Endometrium (tissue), 2 donors: Measurements from ENCODE around the gene C20orf202.

Experiments used
- FAIRE-seq: peaks from 2 replicates; lab custom pipeline; 2012; peaks lifted over from hg19 to GRCh38; lab: Jason Lieb, UNC
- donor health status: control.
- donor health status: control.

C20orf202 gene

DNA sequence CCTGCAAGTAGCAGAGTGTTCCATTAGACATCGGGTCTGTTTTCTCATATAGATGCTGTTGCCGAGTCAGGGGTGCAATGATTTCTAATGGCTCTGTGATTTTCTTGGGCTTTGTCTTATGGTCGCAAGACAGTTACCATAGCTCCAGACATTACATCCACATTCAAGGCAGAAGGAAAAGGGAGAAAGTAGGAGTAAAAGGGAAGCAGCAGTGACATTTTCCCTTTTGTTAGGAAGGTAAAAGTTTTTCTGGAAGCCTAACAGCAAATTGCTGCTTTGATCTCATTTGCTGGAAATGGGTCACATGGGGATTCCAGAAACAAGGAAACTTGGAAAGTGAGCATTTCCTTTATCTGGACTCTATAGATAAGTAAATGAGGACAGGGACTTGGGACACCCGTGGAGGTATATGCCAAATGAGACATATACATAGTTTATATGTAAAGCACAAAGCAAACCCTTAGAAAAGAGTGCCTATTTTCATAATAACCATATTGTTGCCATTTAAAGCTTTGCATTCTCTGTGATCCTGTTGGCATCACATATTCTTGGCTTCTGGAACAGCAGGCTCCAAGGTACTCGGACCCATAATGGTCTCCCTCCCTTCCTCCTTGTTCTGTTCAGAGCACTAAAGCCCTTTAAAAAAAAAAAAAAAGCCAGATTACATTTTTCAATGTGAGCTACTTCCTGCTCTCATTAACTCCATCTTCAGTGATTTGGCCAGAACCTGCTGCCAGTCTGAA lies at the start of gene C20orf202:
Gene C20orf202 (plus strand): TSS at position 693 of the 743 bp plus-strand sequence. CDS start 132 bp downstream, outside the sequence.
- no peak for FAIRE-seq

DNA sequence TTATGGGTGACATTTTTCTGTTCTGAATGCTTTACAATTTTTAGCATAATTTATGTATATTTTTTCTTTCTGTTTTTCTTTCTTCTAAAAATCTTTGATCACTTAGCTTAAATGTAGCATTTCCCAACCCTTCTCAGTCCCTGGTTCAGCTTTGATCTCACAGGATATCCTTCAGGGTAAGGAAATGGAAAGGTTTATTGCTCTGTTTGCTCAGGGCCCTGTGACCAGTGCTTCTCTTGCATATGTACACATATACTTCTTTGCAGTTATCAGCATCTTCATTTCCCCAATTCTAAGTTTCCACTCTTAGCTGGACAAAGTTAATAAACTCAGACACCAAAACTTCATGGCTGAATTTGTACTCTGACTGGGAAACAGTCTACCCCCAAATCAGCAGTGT lies 49.0 kb upstream of the C20orf202 start:
- FAIRE-seq, result no peak

DNA sequence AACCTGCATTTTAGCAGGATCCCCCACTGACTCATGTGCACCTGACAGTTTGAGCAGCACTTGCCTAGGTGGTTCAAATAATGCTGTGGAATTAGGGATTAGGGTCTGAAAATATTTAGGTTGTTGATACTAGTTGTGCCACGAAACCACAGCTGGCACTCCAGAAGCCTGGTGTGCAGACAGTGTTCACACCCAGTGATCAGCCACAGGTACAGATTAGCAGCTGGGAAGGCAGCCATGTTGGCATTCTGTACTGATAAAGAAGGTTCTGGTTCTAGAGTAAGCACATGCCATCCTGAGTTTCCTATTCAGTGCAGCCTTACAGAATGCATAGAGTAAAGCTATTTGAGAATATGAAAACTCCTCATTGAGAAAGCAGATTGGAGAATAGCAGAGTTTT lies 48.6 kb upstream of the C20orf202 start:
- no peak for FAIRE-seq

DNA sequence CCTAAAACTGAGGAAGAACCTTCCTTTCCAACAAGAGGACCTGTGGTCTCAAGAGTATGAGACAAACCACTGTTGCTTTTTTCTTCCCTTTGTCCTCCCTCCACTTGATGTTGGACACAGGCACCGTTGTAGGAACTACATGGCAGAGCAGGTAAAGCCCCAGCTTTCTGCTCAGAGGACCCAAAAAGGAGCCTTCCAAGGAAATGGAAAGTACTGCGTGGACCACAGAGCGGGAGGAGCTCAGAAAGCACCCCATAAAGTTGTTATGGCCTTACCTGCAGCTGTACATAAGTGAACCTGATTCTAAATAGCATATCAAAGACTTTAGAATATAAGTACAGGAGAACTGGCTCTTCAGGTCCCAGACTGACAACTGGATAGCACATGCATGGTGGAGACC lies 47.9 kb upstream of the C20orf202 start:
- FAIRE-seq, result no peak

DNA sequence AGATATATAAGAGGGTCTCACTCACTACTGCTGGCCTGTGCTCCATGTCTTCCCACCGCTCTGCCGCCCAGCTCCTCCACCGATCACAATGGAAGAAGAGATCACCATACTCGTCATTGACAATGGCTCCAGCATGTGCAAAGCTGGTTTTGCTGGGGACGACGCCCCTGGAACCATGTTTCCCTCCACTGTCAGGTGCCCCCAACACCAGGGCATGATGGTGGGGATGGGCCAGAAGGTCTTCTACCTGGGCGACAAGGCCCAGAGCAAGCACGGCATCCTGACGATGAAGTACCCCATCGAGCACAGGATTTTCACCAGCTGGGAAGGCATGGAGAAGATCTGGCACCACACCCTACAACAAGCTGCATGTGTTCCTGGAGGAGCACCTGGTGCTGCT lies 42.8 kb upstream of the C20orf202 start:
- no peak for FAIRE-seq

DNA sequence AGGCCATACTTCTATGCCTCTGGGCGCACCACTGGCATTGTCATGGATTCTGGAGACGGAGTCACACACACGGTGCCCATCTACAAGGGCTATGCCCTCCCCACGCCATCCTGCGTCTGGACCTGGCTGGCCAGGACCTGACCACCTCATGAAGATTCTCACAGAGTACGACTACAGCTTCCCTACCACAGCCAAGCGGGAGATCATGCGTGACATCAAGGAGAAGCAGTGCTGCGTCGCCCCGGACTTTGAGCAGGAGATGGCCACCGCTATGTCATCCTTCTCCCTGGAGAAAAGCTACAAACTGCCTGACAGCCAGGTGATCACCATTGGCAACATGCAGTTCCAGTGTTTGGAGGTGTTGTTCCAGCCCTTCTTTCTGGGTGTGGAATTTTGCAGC lies 42.3 kb upstream of the C20orf202 start:
- no peak for FAIRE-seq

DNA sequence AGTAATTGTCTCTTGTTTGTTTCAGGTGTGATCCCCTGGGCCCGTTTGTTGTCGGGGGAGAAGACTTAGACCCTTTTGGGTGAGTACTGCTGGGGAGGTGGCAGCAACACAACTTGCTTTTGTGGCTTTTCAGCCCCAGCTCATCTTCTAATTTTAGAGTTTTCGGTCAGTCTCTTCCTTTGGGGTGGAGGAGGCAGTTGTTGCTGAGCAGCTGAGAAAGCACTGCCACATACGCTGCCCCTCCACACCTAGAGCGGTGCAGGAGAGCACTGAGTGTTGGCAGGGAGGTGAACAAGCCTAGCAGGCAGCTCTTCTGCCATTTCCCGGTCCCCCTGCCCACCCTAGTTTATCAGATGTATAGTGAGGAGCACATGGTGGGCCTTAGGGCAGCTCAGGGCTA lies 40.1 kb upstream of the C20orf202 start:
- no peak for FAIRE-seq

DNA sequence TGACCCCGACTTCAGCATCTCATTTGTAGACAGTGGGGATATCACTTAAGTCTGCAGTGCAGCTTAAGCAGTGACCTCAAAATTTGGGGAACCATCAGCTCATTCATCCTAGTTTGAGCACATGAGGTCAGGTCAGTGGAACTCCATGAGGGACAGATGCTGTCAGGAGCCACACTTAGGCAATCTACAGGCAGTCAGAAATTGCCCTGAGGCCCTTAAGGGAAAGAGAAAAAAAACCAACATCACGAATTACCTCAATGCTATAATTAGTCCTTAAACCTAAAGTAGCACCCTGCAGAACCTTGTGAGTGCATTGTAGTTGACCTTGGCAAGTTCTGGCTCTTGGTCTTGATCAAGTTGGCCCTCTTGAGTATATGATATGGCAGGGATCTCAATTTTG lies 39.6 kb upstream of the C20orf202 start:
- no peak for FAIRE-seq

DNA sequence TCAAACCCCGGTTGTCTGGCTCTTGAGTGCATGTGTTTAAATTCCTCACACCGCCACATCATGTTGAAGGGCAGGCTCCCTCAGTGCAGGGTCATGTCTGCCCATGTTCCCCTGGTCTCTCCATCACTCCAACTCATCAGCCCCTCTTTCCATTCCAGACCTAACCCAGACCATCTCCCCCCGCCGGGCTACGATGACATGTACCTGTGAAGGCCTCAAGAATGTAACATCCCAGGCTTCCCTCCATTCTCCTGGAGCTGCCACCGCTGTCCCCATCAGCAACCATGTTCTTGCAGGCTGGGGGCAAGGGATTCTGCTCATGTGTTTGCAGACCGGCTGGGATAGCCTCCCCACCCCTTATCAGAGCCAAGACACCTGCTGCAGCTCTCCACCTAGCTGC lies 38.4 kb upstream of the C20orf202 start:
- no peak for FAIRE-seq

DNA sequence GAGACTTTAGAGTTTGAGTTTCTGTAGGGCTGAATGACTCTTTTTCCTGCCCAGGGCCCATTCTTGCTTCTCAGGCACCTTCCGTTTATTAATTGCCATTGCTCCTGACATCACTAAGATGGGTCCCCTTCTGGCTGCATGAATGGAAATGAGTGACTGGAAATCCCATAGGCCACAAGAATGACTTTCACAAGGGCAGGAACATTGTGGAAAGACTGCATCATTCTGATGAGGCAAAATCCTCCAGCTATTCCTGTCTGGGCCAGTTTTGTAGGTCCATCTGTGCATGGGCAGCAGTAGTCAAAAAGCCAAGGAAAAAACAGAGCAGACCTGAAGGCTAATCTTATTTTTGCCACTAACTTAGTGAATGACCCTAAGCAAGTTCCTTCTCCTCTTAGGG lies 37.7 kb upstream of the C20orf202 start:
- no peak for FAIRE-seq

DNA sequence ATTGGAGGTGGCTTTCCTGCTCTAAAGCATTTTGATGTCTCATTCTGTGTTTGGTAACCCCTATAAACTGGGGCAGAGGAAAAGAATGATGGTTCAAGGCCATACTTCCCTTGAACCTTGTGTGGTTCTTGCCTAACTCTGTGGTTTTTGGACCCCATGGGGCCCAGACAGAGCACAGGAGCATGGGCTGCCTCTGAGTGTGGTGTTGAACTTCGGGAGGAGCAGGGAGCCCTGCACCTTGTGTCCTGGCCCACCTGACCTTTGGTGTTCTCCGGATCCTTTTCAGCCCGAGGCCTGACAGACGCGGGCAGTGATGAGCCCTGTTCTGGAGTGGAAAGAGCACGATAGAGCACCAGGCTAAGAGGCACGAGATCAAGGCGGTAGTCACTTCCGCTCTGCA lies 37.3 kb upstream of the C20orf202 start:
- no peak for FAIRE-seq

DNA sequence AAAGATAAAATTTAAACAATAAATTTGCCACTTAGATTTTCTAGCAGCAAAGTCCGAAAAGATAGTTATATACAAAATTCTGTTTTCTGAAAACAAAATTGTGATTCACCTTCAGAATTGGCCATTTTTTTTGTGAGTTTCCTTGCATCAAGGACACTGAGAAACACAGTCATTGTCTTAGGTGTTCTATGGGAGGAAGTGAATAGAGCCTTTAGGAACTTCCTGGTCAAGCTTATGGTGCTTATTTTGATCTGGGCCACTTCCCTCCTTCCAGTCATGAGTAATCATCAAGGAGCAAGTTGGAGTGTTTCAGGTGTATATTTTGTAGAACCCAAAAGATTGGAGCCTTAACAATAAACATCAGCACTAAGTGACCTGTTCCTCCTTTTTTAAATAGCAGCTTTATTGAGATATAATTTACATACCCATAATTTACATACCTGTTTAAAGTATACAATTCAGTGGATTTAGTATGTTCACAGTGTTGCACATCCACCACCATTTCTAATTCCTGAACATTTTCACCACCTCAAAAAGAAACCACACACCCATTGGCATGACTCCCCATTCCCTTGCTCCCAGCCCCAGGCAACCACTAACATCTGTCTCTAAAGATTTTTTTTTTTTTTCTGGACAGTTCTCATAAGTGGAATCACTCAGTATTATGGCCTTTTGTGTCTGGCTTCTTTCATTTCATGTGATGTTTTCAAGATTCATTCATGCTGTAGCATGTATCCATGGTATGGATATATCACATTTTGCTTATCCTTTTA lies 36.1 kb upstream of the C20orf202 start:
- no peak for FAIRE-seq

DNA sequence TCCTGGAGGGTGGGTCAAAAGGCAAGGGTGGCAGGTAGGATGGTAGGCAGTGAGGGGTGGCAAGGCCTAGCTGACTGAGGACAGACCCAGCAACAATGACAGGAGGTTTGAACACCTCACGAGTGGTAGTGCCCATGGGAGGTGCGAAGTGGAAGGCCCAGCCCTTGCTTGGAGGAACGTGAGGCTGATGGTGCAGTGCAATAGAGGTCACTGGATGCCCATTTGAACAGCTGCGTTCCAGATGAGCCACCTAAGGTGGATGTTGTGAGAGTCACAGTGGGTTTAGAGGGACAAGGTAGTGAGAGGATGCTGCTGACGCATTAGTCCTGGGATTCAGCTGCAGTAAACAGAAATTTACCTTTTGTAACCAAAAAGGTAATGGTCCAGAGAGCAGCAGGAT lies 34.0 kb upstream of the C20orf202 start:
- FAIRE-seq, result no peak

DNA sequence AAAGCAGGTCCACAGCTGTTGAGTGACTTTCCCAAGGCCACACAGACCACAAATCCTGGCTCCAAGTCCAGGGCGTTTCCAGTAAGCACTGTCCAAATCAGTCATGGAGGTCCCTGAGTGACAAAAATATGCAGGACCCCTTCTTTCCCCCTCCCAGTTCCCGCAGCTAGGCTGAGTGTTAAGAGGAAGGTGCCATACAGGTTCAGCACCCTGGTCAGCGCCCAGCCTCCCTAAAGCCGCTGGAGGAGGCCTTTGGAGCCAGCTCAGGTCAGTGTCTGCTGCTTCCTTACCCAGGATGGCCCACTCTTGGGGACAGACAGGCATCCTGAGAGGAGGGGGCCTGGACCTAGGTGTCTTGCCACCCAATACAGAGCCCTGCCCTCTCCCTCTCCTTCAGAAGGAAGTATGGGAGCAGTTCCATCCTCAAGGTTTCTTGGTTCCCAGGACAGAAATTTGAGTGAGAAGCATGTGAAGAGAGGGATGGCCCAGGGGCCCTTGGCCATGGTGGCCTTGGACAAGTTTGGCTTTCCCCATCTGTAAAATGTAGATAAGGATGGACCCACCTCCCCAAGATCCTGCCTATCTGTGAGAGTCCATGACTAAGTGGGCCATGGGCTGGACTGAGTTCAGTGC lies 31.7 kb upstream of the C20orf202 start:
- no peak for FAIRE-seq

DNA sequence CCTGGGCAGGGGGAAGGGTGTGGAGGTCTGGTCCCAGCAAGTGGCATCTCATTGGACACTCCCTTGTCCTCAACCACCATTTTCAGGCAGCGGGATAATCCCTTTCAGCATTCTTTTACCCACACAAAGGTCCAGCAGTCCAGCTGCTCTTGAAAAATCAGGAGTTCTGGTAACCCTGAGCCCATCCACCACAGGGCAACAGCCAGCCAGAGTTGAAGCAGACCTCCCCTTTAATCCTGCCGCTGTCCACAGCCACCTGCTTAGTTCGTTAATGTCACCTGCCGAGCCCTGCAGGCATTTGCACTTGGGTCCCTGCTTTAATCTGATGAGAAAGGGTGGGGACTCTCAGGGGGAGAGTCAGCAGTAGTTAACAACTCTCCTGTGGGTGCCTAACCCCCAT lies 29.6 kb upstream of the C20orf202 start:
- FAIRE-seq, result no peak

DNA sequence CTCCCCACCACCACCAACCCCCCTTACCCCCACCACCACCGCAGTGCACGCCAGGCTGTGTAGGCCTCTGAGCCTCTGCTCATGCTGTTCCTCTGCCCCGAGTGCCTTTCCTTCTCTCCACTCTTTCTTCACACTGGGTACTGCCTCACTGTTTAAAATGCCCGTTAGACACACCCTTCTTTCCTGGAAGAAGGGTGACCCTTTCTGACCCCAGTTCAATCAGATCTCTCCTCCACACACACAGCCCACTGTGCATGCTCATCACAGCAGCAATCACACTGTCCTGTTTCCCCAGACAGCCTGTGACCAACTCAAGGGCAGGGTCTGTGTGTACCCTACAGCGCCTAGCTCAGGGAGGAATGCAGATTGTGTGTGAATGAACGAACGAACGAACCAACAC lies 28.5 kb upstream of the C20orf202 start:
- no peak for FAIRE-seq

DNA sequence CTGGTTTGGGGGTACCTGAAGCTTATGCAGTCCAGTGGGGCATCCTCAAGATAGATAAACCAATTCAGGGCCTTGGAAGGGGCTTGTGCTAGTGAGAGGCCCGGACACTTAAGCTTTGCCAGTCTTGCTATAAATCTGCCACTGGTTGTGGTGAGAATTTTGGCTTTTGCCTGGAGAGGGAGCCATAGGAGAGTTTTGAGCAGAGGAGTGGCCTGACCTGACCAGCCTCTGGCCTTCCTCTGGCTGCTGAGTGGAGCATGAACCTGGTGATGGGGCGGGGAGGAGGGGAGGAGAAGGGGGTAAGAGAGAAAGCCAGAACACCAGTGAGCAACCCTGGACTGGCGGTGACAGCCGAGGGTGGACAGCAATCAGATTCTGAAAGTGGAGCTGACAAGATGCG lies 25.6 kb upstream of the C20orf202 start:
- no peak for FAIRE-seq

DNA sequence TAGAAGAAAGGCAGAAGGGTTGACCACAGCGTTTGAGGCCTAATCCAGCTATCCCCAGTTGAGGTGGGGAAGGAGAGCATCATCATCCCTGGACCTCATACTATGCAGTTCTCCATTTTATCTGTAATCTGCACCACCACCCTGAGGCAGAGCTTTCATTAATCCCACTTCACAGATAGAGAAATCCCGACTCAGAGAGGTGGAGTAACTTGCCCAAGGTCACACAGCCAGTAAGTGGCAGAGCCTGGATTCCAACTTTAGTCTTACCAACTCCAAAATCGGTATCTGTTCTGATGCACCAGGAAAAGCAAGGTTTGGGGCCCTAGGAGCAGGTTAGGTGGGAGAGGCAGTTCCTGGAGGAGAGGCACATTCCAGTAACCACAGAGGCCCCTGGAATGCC lies 25.2 kb upstream of the C20orf202 start:
- no peak for FAIRE-seq

DNA sequence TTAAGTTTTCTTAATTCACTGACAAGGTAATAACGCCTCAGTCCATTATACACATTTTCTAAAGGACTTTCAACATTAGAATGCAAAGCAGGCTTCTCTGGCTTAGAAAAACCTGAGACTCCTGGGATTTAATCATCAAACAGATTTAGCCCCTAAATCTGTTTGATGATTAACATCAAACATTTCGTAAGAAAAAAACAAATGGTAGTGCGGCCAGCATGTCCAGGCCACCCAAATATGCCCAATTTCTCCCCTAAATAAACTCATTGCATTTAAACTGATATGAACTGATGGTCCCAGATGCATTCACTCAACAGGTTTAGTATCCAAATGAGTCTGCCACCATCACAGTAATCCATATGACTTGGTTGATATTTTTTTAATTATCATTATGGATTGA lies 24.6 kb upstream of the C20orf202 start:
- FAIRE-seq, result no peak

DNA sequence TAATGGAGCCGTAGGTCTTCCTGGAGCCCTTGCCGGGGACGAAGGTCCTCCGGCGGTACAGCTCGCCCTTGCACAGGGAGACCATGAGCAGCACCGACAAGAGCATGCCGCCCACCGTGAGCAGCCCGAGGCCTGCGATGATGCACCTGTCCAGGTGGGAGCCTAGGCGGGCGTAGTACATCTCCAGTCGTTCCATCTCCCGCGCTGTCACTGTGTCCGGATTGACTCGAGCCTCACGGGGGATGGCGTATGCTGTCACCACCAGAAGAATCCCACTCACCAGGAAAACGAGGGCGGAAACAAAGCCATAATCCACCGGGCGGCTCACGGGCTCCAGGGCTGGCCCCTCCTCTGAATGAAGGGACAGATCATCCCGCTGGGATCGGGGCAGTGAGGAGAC lies 22.3 kb upstream of the C20orf202 start:
- no peak for FAIRE-seq

DNA sequence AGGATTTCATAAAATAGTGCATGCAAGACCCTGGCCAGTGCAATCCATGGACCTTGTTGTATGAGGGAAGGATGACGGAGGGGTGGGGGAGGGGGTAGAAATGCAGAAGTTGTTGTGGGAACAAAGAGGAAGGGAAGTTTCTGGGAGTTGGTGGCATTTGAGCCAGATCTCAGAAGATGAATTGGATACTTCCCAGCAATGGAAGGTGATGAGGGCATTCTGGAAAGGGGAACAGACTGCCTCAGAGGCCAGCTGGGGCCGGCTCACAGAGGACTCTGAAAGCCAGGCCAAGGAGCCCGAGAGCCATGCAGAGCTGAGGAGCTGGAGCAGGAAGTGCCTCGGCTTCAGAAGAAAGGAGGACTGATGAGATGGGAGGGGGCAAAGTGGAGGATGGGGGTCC lies 21.1 kb upstream of the C20orf202 start:
- FAIRE-seq, result no peak

DNA sequence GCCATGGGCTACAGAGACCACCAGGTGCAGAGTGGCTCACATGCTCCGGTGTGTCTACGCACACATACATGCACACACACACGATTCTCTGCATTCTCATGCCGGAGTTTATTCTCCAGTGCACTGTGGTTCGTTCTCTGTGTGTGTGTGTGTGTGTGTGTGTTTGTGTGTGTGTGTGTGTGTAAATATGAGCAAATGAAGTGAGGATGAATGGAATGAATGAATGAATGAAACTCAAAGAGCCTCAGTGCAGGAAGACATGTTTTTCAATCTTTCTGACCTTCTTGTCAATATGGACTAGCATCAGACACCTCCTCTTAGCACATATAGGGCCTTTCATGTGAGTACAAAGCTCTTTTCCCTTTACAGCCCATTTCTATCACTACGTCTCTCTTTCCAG lies 20.1 kb upstream of the C20orf202 start:
- no peak for FAIRE-seq

DNA sequence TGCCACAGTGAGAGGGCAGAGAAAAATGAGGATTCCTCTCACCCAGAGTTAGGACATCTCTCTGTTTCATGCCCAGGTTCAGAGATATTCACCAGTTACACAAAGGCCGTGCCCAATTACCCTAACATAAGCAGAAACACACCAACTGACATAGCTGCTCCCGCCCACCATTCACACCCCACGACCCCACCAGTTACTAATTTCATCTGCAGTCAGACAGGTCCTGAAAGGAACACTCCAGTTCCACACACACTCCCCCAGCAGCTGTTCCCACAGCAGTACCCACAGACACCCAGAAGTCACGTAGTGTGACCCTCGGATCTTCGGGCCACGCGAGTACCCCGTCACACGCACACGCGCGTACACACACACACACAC lies 19.0 kb upstream of the C20orf202 start:
- FAIRE-seq, result no peak
